EL (cell line): ENCODE results near the gene GNG14.
A peak's percentile ranks its signal among the peaks of the same experiment; 100 is the strongest.
"Not testable (repeated sequence)": the region's sequence is repeated elsewhere in the genome, so short reads cannot be mapped to it uniquely, and the experiment has no call there.

Source experiments
- DNase-seq: peaks from one replicate; pipeline ENCODE4 v3.0.0-alpha.2; 2016

GNG14 gene

DNA sequence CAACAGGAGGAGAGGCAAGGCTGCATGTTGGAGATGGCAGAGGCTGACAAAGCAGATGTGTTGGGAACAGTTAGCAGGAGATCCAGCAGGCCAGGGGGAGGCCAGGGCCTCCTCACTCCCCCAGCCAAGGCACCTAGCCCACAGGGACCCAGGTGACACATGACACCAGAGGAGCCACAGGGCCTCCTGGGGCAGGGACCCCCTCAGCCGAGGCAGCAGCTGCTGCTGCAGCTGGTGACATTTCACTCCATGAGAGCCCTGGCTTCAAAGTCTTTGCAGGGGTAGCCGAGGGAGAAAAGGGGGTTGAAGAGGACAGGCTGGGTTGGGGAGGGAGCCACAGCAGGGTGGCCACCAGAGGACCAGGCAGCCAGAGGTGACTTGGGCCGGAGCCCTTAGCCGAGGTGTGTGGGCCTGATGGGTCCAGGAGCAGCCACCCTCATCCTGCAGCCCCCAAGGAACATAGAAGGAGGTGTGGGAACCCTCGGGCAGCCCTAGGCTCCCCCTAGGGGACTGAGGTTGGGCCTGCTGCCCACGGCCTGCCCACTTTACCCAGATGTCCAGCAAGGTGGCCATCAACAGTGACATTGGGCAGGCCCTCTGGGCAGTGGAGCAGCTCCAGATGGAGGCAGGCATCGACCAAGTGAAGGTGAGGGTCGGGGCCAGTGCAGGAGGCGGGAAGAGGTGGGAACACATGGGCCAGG is at the start of gene GNG14:
TSS of gene GNG14 (plus strand) at position 503 of the 701 bp plus-strand sequence. CDS start at position 554, 51 bp downstream.
- DNase-seq: no peak

- DNase-seq: no peak
These were observed 49.1 kb upstream of the GNG14 start for GRCh38 chr19:12638611-12639182.

DNA sequence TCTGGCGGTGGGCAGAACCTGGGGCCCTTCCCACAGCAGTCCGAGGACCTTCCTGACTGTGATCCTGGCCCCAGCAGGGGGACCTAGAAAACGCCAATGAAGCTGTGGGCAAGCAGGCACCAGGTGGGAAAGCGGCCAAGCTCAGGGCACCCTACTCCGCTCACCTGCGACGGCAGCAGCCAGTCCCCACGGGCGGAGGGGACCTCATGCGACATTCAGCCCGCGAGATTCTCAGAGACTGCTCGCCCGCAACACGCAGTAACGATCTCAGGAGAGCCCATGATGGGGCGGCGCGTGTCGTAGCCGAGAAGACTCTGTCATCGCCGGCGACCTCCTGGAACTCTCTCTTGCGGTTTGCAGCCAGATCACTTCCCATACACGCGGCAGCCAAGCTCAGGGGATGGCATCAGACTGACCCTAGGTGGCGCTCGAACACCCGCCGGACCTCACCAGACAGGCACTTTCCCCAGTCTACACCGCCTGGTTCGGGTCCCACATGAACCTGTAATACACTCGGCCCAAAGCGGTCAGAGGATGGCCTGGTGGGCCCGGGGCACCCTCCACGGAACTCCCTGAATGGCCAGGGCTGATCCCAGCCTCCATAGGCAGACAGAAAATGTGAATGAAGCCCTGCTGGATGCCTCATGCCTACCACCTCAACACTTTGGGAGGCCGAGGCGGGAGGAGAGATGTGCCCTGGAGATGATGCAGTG is 47.7 kb upstream of the GNG14 start:
- peak; percentile 86 for DNase-seq

GRCh38 chr19:12641456-12641855 is 46.3 kb upstream of the GNG14 start:
- DNase-seq: no peak

DNA sequence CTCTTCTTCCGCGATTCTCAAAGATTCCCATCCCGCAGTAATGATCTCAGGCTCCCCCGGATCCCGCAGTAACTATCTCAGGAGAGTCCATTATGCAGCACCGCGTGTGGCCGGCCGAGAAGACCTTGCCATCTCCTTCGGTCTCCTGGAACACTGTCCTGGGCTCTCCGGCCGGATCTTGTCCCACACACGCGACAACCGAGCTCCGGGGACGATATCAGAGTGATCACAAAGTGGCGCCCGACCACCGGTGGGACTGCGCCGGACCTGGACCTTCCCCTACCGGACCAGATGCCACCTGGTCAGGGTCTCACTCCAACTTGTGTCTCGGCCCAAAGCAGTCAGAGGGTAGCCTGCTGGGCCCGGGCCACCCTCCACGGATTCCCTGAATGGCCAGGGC is 45.3 kb upstream of the GNG14 start:
- DNase-seq: no peak

GRCh38 chr19:12643716-12644115 is 44.1 kb upstream of the GNG14 start:
- DNase-seq: not testable (repeated sequence)

GRCh38 chr19:12646551-12646950 is 41.2 kb upstream of the GNG14 start:
- no peak for DNase-seq

DNA sequence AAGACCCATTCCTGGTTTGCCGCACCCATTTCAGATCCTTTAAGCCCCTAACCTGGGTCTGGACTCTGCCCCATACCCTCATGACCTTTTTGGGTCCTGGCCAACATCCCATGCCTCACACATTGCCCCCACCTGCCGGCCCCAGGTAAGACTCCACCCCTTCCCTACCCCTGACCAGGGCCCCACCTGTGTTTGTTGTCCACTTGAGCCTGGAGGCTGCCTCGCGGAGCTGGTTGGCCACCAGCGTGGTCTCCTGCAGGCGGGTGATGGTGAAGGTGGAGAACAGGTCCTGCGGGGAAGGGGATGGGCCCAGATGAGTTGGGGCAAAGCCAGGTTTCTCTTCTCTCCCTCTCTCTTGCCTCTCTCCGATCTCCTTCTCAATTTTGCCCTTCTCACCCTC is 40.8 kb upstream of the GNG14 start:
- DNase-seq: no peak

GRCh38 chr19:12647490-12648071 is 40.2 kb upstream of the GNG14 start:
- peak; percentile 36 for DNase-seq

GRCh38 chr19:12648088-12648487 is 39.7 kb upstream of the GNG14 start:
- DNase-seq: no peak

DNA sequence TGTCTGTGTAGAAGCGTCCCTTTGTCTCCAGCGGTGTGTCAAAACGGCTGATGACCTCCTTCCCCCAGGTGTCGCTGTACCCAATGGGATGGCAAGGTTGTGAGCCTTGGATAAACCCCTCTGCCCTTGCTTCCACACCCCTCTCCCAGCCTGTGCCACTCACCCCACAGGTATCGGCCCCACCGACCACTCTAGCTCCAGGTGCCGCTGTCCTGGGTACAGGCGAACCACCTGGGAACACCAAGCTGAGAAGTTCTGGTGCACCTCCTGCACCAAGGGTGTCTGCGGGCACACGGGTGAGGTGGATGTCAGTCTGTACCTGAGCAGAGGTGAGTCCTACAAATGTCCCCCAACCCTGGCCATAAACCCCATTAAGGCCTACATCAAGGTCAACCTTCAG is 37.9 kb upstream of the GNG14 start:
- no peak for DNase-seq

- DNase-seq: no peak
These were observed 35.6 kb upstream of the GNG14 start for GRCh38 chr19:12652219-12652618.

DNA sequence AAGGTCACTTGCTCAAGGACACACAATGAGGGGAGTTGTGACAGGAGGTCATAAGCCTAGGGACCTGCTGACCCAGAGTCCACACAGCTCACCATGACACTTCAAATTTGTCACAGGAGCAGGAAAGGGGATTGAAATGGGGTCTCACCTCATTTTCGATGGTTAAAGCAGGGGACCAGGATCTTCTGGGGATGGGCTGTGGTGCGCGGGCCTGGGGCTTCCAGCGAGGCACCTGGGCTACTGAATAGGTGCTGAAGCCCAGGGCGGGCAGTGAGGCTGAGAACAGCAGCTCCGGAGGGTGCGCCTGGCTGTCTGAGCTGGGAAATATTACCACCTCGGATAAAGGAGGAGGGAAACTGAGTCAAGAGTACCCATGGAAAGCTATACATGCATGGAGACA is 32.3 kb upstream of the GNG14 start:
- DNase-seq: no peak

- no peak for DNase-seq
These were observed 30.8 kb upstream of the GNG14 start for GRCh38 chr19:12656899-12657571.

DNA sequence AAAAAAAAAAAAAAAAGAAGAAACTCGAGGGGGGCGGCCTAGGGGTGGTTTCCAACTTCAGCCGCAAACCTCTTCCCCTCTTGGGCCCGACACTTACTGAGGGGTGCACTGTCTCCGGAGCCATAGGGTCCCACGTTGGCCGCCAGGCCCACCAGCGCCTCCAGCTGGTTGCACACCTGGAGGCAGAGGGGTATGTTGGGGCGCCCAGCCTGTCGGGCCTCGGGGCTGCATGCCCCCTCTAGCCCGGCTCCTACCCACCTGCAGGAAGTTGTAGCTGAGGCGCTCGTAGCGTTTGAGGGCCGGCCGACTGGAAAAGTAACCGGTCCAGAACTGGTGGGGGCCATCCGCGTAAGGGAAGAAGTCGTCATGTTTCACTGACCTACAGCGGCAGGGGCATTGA is 29.8 kb upstream of the GNG14 start:
- no peak for DNase-seq

DNA sequence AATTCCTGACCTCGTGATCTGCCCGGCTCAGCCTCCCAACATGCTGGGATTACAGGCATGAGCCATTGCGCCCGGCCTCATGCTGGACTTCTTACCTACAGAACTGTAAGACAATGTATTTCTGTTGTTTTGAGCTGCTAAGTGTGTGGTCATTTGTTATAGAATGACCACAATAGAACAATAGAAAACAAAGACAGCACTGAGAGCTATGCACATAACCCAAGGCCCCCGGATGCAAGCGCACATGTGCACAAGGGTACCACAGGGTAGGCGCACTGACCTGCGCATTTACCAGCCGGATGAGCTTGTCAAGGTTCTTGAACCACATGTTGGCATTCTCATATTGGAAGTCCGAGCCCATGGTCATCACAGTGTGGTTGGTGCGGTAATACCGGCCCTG is 26.8 kb upstream of the GNG14 start:
- DNase-seq: no peak

GRCh38 chr19:12664406-12665280 is 23.2 kb upstream of the GNG14 start:
- DNase-seq: peak; percentile 32

GRCh38 chr19:12665281-12665573 is 22.6 kb upstream of the GNG14 start:
- no peak for DNase-seq

GRCh38 chr19:12665671-12666264 is 22.0 kb upstream of the GNG14 start:
- no peak for DNase-seq

DNA sequence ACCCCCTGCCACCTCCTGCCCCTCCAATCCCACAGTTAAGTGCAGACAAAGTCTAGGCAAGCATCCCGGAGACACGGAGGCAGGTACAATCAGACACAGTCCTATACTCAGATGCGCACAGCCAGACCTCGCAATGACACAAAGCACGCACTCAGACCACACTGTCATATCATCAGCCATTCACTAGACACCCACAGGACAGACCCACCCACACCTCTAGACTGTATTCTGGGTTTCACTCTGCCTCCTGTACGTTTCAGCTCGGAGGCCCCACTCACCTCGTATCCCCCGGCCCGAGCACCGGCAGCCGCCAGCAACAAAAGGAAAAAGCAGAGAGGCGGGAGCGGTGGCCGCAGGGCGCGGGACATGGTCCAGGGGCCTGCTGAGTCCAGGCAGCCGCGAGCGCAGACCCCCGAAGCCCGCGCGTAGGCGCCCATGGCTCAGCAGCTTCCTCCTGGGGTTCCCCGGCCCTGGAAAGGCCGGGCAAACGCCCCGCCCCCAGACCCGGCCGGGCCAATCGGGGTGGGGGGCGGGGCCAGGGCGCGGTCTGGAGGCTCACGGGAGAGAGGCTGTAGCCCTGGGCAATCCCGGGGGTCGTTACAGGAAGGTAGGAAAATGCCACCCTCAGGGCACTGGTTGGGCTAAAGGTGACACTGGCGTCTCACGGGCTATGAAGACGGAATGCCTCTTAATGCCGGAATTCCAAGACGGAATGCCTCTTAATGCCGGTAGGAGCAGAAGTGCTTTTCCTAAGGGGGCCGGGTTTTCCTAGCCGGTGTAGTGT is 21.3 kb upstream of the GNG14 start, which contains the start of the genes MAN2B1 and WDR83:
TSS of gene MAN2B1 (minus strand) at position 478 of the 784 bp plus-strand sequence. CDS start at position 437, 41 bp downstream.
TSS of gene WDR83 (plus strand) at position 543 of the 784 bp plus-strand sequence. CDS start 2,984 bp downstream, outside the sequence.
- DNase-seq: peak; percentile 78
